GM18858 (cell line): ENCODE measurements around the gene SKIDA1.

Experiments
- ATAC-seq: cut with Tn5 transposase; IDR thresholded peaks from one replicate; pipeline ENCODE4 v1.9.1; 2021; ENCODE audit not compliant: unreplicated experiment

Gene SKIDA1

DNA sequence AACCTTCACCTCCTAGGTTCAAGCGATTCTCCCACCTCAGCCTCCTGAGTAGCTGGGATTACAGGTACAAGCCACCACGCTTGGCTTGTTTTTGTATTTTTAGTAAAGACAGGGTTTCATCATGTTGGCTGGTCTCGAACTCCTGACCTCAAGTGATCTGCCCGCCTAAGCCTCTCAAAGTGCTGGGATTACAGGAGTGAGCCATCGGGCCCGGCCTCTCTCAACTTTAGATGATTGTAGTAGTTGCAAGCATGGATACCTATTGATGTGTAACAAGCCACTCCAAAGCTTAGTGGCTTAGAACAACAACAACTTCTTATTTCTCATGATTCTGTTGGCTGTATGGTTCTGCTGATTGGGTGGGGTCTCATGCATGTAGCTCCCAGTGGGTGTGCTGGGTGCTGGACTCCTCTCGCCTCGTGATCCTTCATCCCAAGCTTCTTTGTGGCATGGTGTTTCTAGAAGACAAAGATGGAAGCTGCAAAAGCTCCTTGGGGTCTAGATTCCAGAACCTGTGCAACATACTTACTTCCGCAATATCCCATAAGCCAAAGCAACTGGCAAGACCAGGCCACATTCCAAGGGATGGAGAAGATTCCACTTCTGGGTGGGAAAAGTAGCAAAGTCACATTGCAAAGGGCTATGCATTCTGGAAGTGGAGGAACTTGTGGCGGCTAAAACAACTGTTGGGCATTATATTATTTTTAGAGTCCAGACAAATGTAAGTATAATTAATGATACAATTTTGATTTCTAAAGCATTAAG, 37.9 kb downstream of the SKIDA1 start:
- ATAC-seq, result no peak

DNA sequence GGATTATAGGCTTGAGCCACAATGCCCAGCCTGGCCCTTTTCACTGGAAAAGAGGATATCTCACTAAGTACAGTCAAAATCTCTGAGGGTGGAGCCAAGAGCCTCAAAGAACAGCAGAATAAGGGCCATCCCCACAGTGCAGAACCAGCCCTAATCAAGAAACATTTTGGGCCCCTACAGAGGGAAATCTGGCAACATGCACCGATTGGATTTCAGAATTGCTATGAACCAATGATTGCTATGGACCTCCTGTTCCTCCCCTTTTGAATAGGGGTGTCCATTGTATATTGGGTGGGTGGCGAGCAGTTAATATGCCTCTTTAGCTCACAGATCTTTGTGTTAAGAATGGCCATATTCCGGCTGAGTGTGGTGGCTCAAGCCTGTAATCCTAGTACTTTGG, 42.7 kb downstream of the SKIDA1 start:
- no peak for ATAC-seq

DNA sequence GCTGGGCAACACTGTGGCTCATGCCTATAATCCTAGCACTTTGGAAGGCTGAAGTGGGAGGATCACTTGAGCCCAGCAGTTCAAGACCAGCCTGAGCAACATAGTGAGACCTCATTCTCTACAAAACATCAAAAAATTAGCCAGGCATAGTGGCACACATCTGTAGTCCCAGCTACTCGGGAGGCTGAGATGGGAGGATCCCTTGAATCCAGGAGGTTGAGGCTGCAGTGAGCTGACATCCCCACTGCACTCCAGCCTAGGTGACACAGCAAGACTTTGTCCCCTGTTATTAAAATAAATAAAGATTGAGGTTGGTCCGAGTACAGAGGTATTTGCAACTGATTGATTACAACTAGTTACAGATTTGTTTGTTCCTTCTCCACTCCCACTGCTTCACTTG, 44.1 kb downstream of the SKIDA1 start:
- no peak for ATAC-seq

DNA sequence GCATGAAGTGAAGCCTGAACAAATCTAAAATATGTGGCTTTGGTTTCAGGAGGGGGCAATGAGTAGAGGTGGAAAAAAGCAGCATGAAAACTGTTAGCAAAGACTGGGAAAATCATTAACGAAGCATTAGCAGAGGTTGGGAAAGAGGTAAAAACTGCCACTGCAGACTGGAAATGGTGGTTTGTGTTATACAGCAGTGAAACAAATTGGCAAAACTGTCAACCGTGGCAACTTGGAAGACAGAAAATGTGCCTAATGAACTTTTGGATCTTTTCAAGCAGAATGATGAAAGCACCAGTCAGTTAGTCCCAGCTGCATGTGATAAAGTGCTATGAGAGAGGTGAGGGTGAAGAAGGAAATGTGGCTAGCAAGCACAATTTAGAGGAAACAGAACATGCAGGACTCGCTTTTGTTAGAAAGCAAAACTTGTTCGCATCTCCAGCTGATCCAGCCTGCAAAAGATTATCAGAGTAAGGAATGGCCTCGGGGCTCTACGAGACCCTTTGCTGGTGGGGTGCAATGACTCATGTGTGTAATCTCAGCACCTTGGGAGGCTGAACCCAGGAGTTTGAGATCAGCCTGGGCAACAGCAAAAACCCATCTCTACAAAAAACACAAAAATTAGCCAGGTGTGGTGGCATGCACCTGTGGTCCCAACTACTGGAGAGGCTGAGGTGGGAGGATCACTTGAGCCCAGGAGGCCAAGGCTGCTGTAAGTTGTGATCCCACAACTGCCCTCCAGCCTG, 45.7 kb downstream of the SKIDA1 start:
- ATAC-seq, result no peak

DNA sequence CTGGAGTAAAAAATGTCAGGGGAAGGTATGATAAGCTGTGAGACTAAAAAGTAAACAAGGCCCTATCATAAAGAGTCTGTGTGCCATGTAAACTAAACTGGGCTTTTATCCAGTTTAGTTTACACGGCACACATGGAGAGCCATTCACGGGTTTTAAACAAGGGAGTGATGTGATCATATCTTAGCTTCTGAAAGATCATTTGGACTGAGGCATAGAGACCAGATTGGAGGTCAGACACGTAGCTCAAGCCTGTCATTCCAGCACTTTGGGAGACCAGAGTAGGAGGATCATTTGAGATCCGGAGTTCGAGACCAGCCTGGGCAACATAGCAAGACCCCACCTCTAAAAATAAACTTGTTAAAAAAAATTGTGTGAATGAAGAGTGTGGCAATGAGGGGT, 50.1 kb downstream of the SKIDA1 start:
- ATAC-seq, result no peak

DNA sequence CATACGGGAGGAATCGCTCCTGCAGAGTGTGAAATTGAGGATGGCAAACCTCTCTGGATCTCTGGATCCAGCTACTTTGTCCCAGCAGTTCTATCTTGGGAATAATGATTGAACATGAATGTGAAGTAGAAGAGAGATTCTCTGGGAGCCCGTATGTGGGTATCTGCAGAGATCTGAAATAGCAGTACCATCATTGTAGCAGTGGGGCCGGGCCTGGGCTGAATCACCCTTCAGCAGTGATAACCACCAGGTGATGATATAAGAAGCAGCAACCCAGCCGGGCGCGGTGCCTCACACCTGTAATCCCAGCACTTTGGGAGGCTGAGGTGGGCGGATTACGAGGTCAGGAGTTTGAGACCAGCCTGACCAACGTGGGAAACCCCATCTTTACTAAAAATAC, 51.9 kb downstream of the SKIDA1 start:
- no peak for ATAC-seq

DNA sequence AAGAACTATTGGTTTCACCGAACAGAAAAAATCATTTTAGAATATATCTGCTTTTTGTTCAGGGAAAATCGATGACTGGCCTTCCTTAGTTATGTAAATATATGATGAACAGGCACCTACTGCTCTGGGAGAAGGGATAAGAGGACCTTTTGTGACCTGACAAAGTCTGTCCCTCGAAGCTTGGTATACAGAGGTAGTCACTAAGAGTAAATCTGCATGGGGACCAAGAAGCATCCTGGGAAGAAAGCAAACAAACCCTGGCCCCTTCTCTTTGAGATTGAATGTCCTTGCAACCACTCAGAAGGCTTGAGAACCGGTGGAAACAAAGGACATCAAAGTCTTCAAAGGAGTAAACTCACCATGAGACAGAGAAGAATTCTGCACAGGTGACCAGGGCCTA, 52.3 kb downstream of the SKIDA1 start:
- no peak for ATAC-seq

DNA sequence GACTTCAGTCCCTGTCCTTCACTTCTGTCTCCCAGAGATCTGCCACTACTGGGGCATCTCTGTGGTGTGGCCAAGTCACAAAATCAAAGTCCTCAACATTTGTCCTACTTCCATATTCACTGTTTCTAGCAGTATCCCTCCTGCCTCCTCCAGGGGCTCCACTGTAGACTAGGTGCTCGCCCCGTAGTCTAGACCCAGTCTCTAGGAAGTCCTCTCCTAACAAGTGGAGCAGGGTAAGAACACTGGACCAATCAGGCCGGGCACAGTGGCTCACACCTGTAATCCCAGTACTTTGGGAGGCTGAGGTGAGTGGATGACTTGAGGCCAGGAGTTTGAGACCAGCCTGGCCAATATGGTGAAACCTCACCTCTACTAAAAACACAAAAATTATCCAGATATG, 57.4 kb downstream of the SKIDA1 start:
- ATAC-seq, result no peak

DNA sequence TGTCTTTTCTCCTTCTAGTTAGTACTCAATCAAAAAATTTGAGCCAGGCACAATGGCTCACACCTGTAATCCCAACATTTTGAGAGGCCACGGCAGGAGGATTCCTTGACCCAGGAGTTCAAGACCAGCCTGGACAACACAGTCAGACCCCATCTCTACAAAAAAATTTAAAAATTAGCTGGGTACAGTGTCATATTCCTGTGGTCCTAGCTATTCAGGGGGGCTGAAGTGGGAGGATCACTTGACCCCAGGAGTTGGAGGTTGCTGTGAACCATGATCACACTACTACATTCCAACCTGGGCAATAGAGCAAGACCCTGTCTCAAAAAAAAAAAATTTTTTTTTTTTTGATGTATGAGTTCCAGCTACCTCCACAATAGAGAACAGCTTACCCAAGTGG, 57.8 kb downstream of the SKIDA1 start:
- ATAC-seq, result no peak

DNA sequence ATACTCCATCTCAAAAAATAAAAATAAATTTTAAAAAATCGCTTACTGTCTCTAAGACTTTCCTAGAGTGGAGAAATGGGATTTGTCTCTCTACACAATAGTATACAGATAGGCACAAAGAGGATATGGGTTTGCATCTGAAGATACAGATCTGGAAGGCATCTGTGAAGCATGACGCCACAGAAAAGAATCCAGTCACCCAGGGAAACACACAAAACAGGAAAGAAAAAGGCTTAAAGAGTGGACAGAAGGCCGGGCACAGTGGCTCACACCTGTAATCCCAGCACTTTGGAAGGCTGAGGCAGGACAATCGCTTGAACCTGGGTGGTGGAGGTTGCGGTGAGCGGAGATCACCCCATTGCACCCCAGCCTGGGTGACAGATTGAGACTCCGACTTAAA, 61.3 kb downstream of the SKIDA1 start:
- ATAC-seq, result no peak
